Activated naive CD4-positive, alpha-beta T cell treated with Interleukin-2 at 50 U/mL for 16 hours (primary cell): ENCODE measurements around the gene CLK2.

Experiments
- DNase-seq: peaks from one replicate; pipeline ENCODE4 v3.0.0-alpha.2; 2020

The CLK2 gene

GRCh38 chr1:155273343-155274245, at the start of gene CLK2:
Gene CLK2 (minus strand): TSS chr1:155273504. CDS start chr1:155270977, 2,527 bp downstream.
- peak; percentile 97 for DNase-seq

DNA sequence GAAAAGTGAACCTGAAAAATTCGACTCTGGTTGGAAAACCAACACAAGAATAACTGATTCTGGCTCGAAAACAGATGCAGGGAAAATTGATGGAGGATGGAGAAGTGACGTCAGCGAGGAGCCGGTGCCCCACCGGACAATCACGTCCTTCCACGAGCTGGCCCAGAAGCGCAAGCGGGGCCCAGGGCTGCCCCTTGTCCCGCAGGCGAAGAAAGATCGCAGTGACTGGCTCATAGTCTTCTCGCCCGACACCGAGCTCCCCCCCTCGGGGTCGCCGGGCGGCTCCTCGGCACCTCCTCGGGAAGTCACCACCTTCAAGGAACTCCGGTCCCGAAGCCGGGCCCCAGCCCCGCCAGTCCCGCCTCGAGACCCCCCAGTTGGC, 49.3 kb upstream of the CLK2 start:
- DNase-seq, result no peak

GRCh38 chr1:155321639-155322503, 48.6 kb upstream of the CLK2 start:
- no peak for DNase-seq

DNA sequence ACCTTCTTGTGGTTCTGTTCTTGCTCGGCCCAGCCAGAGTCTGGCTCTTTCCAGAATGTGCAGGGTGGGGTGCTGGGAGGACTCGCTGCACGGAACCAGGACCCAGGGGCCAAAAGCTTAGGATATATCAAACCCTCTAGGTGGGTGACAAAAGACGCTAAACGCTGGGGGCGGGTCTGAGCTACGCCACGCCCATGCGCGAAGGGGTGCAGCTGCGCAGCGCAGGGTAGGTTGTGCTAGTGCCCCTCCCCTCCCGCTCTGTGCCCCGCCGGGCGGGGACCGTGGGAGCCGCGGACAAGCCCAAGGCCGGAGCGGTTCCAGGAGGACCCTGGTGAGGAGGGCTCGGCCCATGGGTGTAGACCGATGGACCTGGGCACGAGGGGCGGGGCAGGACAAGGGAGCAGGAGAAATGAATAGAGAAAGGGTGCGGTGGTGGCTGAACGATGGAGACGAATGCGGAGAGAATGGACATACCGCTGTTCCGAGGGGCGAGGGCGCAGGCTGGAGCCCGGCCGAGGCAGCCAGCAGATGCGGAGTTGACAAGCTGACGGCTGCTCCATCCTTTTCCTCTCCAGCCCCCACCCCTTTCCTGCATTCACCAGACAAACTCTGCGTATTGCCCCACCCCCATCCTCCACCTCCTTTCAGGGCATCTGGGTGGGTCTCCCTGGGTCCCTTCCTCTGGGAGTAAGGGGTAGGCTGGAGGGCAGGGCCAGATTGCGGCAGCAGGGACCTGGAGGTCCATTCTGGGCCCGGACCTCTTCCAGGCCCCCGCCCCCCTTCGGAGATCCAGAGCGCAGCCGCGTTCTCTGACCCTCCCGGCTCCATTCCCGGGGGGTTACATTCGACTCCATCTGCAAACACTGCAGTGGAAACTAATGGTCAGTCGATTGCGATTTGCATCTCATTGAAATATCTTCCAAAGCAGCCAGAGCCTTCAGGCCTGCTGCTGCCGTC, 47.6 kb upstream of the CLK2 start, which contains the start of gene RUSC1:
RUSC1 (plus strand) TSS at position 234 of the 957 bp plus-strand sequence. CDS start 880 bp downstream, outside the sequence.
- DNase-seq, result peak; percentile 75

DNA sequence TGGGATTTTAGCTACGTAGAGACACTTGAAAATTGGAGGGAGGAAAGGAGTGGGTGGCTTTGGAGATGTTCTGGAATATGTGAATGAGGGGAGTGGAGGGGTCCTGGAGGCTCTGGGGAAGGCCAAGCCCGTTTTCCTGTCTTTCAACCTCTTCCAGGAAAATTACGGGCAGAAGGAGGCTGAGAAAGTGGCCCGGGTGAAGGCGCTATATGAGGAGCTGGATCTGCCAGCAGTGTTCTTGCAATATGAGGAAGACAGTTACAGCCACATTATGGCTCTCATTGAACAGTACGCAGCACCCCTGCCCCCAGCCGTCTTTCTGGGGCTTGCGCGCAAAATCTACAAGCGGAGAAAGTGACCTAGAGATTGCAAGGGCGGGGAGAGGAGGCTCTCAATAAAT, 46.9 kb upstream of the CLK2 start:
- DNase-seq, result no peak

DNA sequence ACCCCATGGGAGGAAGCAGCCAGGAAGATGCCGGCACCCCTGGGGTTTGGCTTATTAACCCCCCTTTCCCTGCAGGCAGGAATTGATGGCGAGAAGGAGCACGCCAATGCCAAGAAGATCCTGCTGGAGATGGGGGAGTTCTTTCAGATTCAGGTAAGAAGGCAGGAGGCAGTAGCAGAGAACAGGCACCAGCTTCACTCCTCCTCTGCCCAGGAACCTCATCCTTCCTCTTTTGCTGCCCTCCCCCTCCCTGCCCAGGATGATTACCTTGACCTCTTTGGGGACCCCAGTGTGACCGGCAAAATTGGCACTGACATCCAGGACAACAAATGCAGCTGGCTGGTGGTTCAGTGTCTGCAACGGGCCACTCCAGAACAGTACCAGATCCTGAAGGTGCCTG, 46.2 kb upstream of the CLK2 start:
- no peak for DNase-seq

DNA sequence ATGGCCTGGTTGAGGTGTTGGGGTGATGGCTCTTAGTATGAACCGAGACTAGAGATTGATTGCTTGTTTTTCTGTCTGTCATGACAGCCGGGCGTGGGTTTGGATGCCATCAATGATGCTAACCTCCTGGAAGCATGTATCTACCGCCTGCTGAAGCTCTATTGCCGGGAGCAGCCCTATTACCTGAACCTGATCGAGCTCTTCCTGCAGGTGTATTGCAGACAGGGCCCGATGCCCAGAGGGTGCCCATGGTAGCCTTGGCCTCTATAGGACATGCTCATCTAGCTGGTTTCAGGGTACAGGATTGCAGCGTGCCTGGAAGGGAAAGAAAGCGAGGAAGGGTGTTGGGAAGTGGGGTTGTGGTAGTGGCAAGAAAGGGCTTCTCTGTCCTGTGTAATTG, 44.8 kb upstream of the CLK2 start:
- DNase-seq, result no peak

- DNase-seq, result no peak
These were observed 43.6 kb upstream of the CLK2 start for GRCh38 chr1:155316922-155317321.

DNA sequence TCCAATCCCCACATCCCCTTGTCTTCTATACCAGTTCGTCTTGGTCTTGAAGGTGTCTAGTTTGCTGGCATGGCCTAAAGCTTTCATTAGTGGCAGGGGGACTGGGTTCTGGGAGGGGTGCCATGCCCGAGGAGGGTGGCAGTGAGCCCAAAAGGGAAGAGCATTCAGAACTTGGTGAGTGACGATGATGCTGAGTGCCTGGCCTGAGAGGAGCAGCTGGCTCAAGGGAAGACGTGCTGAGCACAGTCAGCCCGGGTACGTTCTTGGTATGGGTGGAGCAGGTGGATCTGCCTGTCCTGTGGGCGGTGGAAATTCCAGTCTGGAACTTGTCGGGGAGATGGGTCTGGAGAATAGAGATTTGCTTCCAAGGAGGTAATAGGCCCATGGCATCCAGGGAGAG, 40.0 kb upstream of the CLK2 start:
- DNase-seq, result no peak

- no peak for DNase-seq
These were observed 36.2 kb upstream of the CLK2 start for GRCh38 chr1:155309423-155310021.

- DNase-seq, result peak; percentile 97
These were observed 35.5 kb upstream of the CLK2 start, which contains the start of gene FDPS for GRCh38 chr1:155308493-155309422. Gene FDPS (plus strand): TSS chr1:155308866. CDS start chr1:155309790, 924 bp downstream.

- DNase-seq, result no peak
These were observed 34.0 kb upstream of the CLK2 start for GRCh38 chr1:155307247-155307740.

- no peak for DNase-seq
These were observed 32.6 kb upstream of the CLK2 start for GRCh38 chr1:155305881-155306391.

GRCh38 chr1:155304558-155305063, 31.3 kb upstream of the CLK2 start:
- no peak for DNase-seq

DNA sequence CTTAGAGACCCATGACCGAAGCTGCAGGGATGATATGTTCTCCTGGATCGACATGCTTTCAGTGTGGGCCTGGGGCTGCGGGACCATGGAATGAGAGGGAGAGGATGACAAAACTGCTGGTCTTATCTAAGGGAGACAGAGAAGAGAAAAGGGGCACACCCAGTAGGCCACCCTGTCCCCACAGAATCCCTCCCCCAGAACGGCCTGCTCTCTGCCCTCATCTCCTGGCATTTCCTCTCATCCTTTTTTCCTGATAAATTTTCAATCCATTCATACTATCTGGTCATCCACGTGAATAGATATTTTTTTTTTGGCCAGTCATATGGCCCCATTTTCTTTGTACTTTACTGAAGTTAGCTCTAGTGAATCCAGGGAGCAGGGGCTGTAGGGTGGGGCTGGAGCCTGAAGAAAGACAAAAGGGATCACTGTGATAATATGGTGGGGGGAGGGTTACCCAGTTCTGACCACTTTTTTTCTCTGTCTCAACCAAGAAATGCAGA, 28.1 kb upstream of the CLK2 start, which contains the start of gene PKLR:
PKLR (minus strand) TSS at position 97 of the 500 bp plus-strand sequence; CDS start at position 54, 43 bp downstream.
- no peak for DNase-seq

- DNase-seq, result no peak
These were observed 27.4 kb upstream of the CLK2 start for GRCh38 chr1:155300553-155301329.

- no peak for DNase-seq
These were observed 26.7 kb upstream of the CLK2 start for GRCh38 chr1:155300024-155300423.

- no peak for DNase-seq
These were observed 24.1 kb upstream of the CLK2 start for GRCh38 chr1:155297384-155297783.

GRCh38 chr1:155296661-155297060, 23.4 kb upstream of the CLK2 start:
- no peak for DNase-seq
